Psoas muscle (tissue), 8 donors: Measurements from ENCODE around the gene INHBB. TPM values are rescaled to one million over a fixed set of nuclear protein-coding genes. Genes with fewer than 3 reads are reported as not detected.
"Not testable (repeated sequence)": the region's sequence is repeated elsewhere in the genome, so short reads cannot be mapped to it uniquely, and the experiment has no call there.

Source experiments
- ATAC-seq, 4 donors: fragments of 200-7000 bp; cut with Tn5 transposase; one replicate each; pipeline ENCODE4 v1.9.1; 2020; ENCODE audit warnings: moderate library complexity in 3 of 4, mild to moderate bottlenecking in 2 of 4
- DNase-seq, 2 donors: peaks; one replicate each; pipeline ENCODE4 v3.0.0-alpha.2; 2020
- H3K27ac ChIP-seq: fragments of 200-600 bp; one replicate; pipeline ENCODE4 v1.8.0; 2022
- H3K27me3 ChIP-seq, 3 donors: fragments of 200-600 bp in 1 of 3; one replicate each; pipeline versions ENCODE4 v1.6.1 to v1.8.0; 2013 to 2022; ENCODE audit warnings: low read length in 2 of 3, mild to moderate bottlenecking in 2 of 3, moderate library complexity in 1 of 3; ENCODE audit not compliant: insufficient read depth in 3 of 3
- H3K36me3 ChIP-seq, 2 donors: fragments of 200-600 bp in 1 of 2; one replicate each; pipeline versions ENCODE4 v1.6.1 to v1.8.0; 2013 to 2022; ENCODE audit warnings: low read depth in 1 of 2, mild to moderate bottlenecking in 1 of 2, moderate library complexity in 1 of 2; ENCODE audit not compliant: insufficient read depth in 1 of 2
- H3K4me1 ChIP-seq: fragments of 200-600 bp; one replicate; pipeline ENCODE4 v1.8.0; 2022
- H3K4me3 ChIP-seq: fragments of 200-600 bp; one replicate; pipeline ENCODE4 v1.8.0; 2022; ENCODE audit warnings: mild to moderate bottlenecking
- H3K9me3 ChIP-seq: fragments of 200-600 bp; one replicate; pipeline ENCODE4 v1.8.0; 2022
- CTCF ChIP-seq: fragments of 200-600 bp; IDR thresholded peaks from one replicate; pipeline ENCODE4 v1.8.0; 2022; ENCODE audit warnings: antibody characterized with exemption
- WGBS, 3 donors: extraction: QIAGEN DNeasy Blood & Tissue Kit; methylation state at CpG; one replicate each; pipeline versions ENCODE4 v1.1.6 to v1.1.7; 2013; 5-methylcytosine and 5-hydroxymethylcytosine counted together
- intact Hi-C, 2 donors: fragments of 100-400 bp; cut with DNase I; formaldehyde crosslinking; loops; one replicate each; pipeline versions ENCODE4 v1.11.0 to v1.14.2; 2022
- polyA plus RNA-seq, 3 donors: library from polyadenylated mRNA; stranded (reverse); fragments of 200-250 nt; gene quantifications; one replicate each; pipeline ENCODE4 v1.2.3, GENCODE V29; 2013
- total RNA-seq, 4 donors: library from RNA; stranded (reverse); fragmentation: NEBNext Ultra II Directional in 2 of 4; extraction: Animal tissue kit (Norgen Biotek cat#: 25700) in 2 of 4; gene quantifications; one replicate each; pipeline versions ENCODE4 v1.2.1 to v1.2.4, GENCODE V29; 2021 to 2023
- donor health status: healthy with polysubstance abuse.
- donor health status: DM: no; HTN: no; CAD: no; lungs with moderate emphysema.
- donor health status: Bipolar disorder and iron deficiency.
- donor health status: healthy.
- donor health status: DM: yes; HTN: yes; CAD: no.
- donor health status: DM: no; HTN: no; CAD: no.
- donor health status: DM: no; HTN: no; CAD: no.
- donor health status: DM: yes; HTN: yes; CAD: no.

Gene INHBB
- total and polyA plus RNA-seq, 7 donors, result 2.9 to 20.0 (median 13.4) TPM

- H3K27ac ChIP-seq, result no peak overlapping the region
- no peak for ATAC-seq
- no peak for DNase-seq
- H3K4me3 ChIP-seq, result no peak overlapping the region
- intact Hi-C loops, result no loop called here
- 77 to 82% (median 81%) methylated on average over 10 of the region's 10 CpGs for WGBS, 3 donors
- TF ChIP-seq CTCF, result no peak
- no peaks in the 10 kb centered on the region for H3K9me3 ChIP-seq
- no peaks in the 10 kb centered on the region for H3K36me3 ChIP-seq
- H3K4me1 ChIP-seq, result peaks cover 3% of the 10 kb centered on the region
- no peaks in the 10 kb centered on the region for H3K27me3 ChIP-seq
Measured at GRCh38 chr2:120320318-120320851, 25.6 kb upstream of the INHBB start.

GRCh38 chr2:120320887-120321556, 24.9 kb upstream of the INHBB start:
- ATAC-seq, H3K4me1 ChIP-seq, DNase-seq, H3K9me3 ChIP-seq, H3K27me3 ChIP-seq, intact Hi-C loops, H3K4me3 ChIP-seq, H3K27ac ChIP-seq, H3K36me3 ChIP-seq: not testable (repeated sequence)
- 86 to 96% (median 91%) methylated on average over 5 of the region's 5 CpGs for WGBS, 3 donors

GRCh38 chr2:120321721-120322284, 24.1 kb upstream of the INHBB start:
- no peaks in the 10 kb centered on the region for H3K27me3 ChIP-seq
- no peaks in the 10 kb centered on the region for H3K9me3 ChIP-seq
- no peak overlapping the region for H3K4me3 ChIP-seq
- DNase-seq (no peak), ATAC-seq (no peak)
- peaks cover 3% of the 10 kb centered on the region for H3K4me1 ChIP-seq
- H3K36me3 ChIP-seq, result no peaks in the 10 kb centered on the region
- TF ChIP-seq CTCF, result no peak
- H3K27ac ChIP-seq, result no peak overlapping the region
- intact Hi-C loops, result no loop called here
- 92 to 93% (median 92%) methylated on average over 10 of the region's 10 CpGs for WGBS, 3 donors

GRCh38 chr2:120322329-120322728, 23.6 kb upstream of the INHBB start:
- no peaks in the 10 kb centered on the region for H3K27me3 ChIP-seq
- peaks cover 3% of the 10 kb centered on the region for H3K4me1 ChIP-seq
- H3K9me3 ChIP-seq, result no peaks in the 10 kb centered on the region
- no peak for ATAC-seq
- intact Hi-C loops, result no loop called here
- H3K36me3 ChIP-seq, result no peaks in the 10 kb centered on the region
- DNase-seq, result no peak
- TF ChIP-seq CTCF, result no peak
- H3K27ac ChIP-seq, result no peak overlapping the region
- no peak overlapping the region for H3K4me3 ChIP-seq
- WGBS, 3 donors, result 94 to 97% (median 96%) methylated on average over 7 of the region's 7 CpGs

- Histone ChIP-seq H3K4me3 (no peak overlapping the region), H3K36me3 (no peaks in the 10 kb centered on the region), H3K4me1 (peaks cover 3% of the 10 kb centered on the region), H3K9me3 (no peaks in the 10 kb centered on the region), H3K27me3 (no peaks in the 10 kb centered on the region), H3K27ac (peak overlapping the region; percentile 24)
- DNase-seq (peak; percentile 79 to 91), ATAC-seq (peak; percentile 83 to 96 (median 91))
- intact Hi-C loops, result no loop called here
- TF ChIP-seq CTCF, result no peak
- 27 to 35% (median 27%) methylated on average over 9 to 10 of the region's 10 CpGs for WGBS, 3 donors
Measured at GRCh38 chr2:120323214-120323613, 22.7 kb upstream of the INHBB start.
